H9 (cell line): Measurements from ENCODE around the gene SRGAP3. TPM values are rescaled to one million over a fixed set of nuclear protein-coding genes. Genes with fewer than 3 reads are reported as not detected.

Source experiments
- DNase-seq: peaks from one replicate; pipeline ENCODE4 v3.0.0-alpha.2; 2017
- H2AFZ ChIP-seq: one replicate; pipeline ENCODE4 v1.6.1; 2013; ENCODE audit warnings: mild to moderate bottlenecking, low read length, control low read depth, moderate library complexity
- H2AK5ac ChIP-seq: 2 replicates; pipeline ENCODE4 v1.6.1; 2013; ENCODE audit warnings: low read length, control low read depth, mixed read lengths; ENCODE audit not compliant: insufficient read length
- H2BK120ac ChIP-seq: one replicate; pipeline ENCODE4 v1.6.1; 2013; ENCODE audit warnings: low read depth, mild to moderate bottlenecking, low read length, control low read depth, inconsistent platforms; ENCODE audit not compliant: poor library complexity, severe bottlenecking
- H2BK12ac ChIP-seq: 2 replicates; pipeline ENCODE4 v1.6.1; 2013; ENCODE audit warnings: low read length, control low read depth, mixed read lengths, low read depth; ENCODE audit not compliant: insufficient read length
- H2BK15ac ChIP-seq: 2 replicates; pipeline ENCODE4 v1.6.1; 2013; ENCODE audit warnings: low read depth, low read length, control low read depth
- H2BK20ac ChIP-seq: one replicate; pipeline ENCODE4 v1.6.1; 2013; ENCODE audit warnings: low read depth, mild to moderate bottlenecking, low read length, control low read depth, inconsistent platforms; ENCODE audit not compliant: poor library complexity, severe bottlenecking
- H2BK5ac ChIP-seq: 2 replicates; pipeline ENCODE4 v1.6.1; 2013; ENCODE audit warnings: low read length, control low read depth, mixed read lengths; ENCODE audit not compliant: insufficient read length
- H3K14ac ChIP-seq: 2 replicates; pipeline ENCODE4 v1.6.1; 2013; ENCODE audit warnings: low read length, control low read depth; ENCODE audit not compliant: insufficient read depth
- H3K18ac ChIP-seq: 2 replicates; pipeline ENCODE4 v1.6.1; 2013; ENCODE audit warnings: low read depth, mild to moderate bottlenecking, mixed read lengths, low read length, control low read depth; ENCODE audit not compliant: insufficient read length
- H3K23ac ChIP-seq: 2 replicates; pipeline ENCODE4 v1.6.1; 2013; ENCODE audit warnings: low read length, control low read depth, mixed read lengths, low read depth; ENCODE audit not compliant: insufficient read length
- H3K23me2 ChIP-seq: 2 replicates; pipeline ENCODE4 v1.6.1; 2013; ENCODE audit warnings: low read depth, mild to moderate bottlenecking, mixed read lengths, low read length, control low read depth; ENCODE audit not compliant: insufficient read length, poor library complexity, severe bottlenecking
- H3K27ac ChIP-seq: 2 replicates; pipeline ENCODE4 v1.5.1; 2013; ENCODE audit warnings: low read length, control low read depth, mixed read lengths, low read depth; ENCODE audit not compliant: insufficient read length
- H3K27me3 ChIP-seq: 2 replicates; pipeline ENCODE4 v1.6.1; 2013; ENCODE audit warnings: low read length, control low read depth, inconsistent platforms; ENCODE audit not compliant: insufficient read depth
- H3K4ac ChIP-seq: 2 replicates; pipeline ENCODE4 v1.6.1; 2013; ENCODE audit warnings: low read depth, mild to moderate bottlenecking, control low read depth, inconsistent platforms, low read length, moderate library complexity
- H3K4me1 ChIP-seq: 2 replicates; pipeline ENCODE4 v1.6.1; 2013; ENCODE audit warnings: low read length, control low read depth, inconsistent platforms; ENCODE audit not compliant: insufficient read depth
- H3K4me2 ChIP-seq: 2 replicates; pipeline ENCODE4 v1.6.1; 2013; ENCODE audit warnings: low read length, control low read depth, mixed read lengths; ENCODE audit not compliant: insufficient read length, insufficient read depth
- H3K56ac ChIP-seq: 2 replicates; pipeline ENCODE4 v1.6.1; 2013; ENCODE audit warnings: low read depth, mild to moderate bottlenecking, mixed read lengths, low read length, control low read depth; ENCODE audit not compliant: insufficient read length
- H3K79me1 ChIP-seq: 2 replicates; pipeline ENCODE4 v1.6.1; 2013; ENCODE audit warnings: low read depth, mild to moderate bottlenecking, moderate library complexity, low read length, control low read depth, inconsistent platforms; ENCODE audit not compliant: insufficient read depth, poor library complexity, severe bottlenecking
- H3K79me2 ChIP-seq: 2 replicates; pipeline ENCODE4 v1.6.1; 2013; ENCODE audit warnings: low read length, control low read depth, inconsistent platforms; ENCODE audit not compliant: insufficient read depth
- H3K9ac ChIP-seq: 2 replicates; pipeline ENCODE4 v1.6.1; 2013; ENCODE audit warnings: low read length, control low read depth, mixed read lengths; ENCODE audit not compliant: insufficient read length; ENCODE audit errors: extremely low read depth
- H3K9me3 ChIP-seq: one replicate; pipeline ENCODE4 v1.6.1; 2013; ENCODE audit warnings: low read depth, low read length, inconsistent platforms; ENCODE audit not compliant: control insufficient read depth
- H3T11ph ChIP-seq: one replicate; pipeline ENCODE4 v1.6.1; 2013; ENCODE audit warnings: mild to moderate bottlenecking, low read length, control low read depth, inconsistent platforms
- H4K20me1 ChIP-seq: one replicate; pipeline ENCODE4 v1.6.1; 2013; ENCODE audit not compliant: control insufficient read depth, insufficient read length, insufficient read depth
- H4K5ac ChIP-seq: 2 replicates; pipeline ENCODE4 v1.6.1; 2013; ENCODE audit warnings: low read depth, mild to moderate bottlenecking, mixed read lengths, low read length, control low read depth; ENCODE audit not compliant: insufficient read length
- H4K8ac ChIP-seq: replicated peaks from 2 replicates; pipeline ENCODE4 v1.6.1; 2013; ENCODE audit warnings: low read length, control low read depth, mixed read lengths, low read depth; ENCODE audit not compliant: insufficient read length
- H4K91ac ChIP-seq: 2 replicates; pipeline ENCODE4 v1.6.1; 2013; ENCODE audit warnings: low read depth, mild to moderate bottlenecking, moderate library complexity, mixed read lengths, low read length, control low read depth; ENCODE audit not compliant: insufficient read length
- H3K27ac Mint-ChIP-seq, 3 experiments: 2 replicates in 2 of 3; 3 replicates in 1 of 3; pipeline ENCODE4 v1.8.0; 2020 to 2021; ENCODE audit warnings: mixed read lengths in 3 of 3, mild to moderate bottlenecking in 1 of 3, moderate library complexity in 1 of 3
- H3K27me3 Mint-ChIP-seq: 2 replicates; pipeline ENCODE4 v1.8.0; 2021; ENCODE audit warnings: low read depth, mild to moderate bottlenecking, moderate library complexity, mixed read lengths
- H3K36me3 Mint-ChIP-seq, 3 experiments: 2 replicates in 2 of 3; 3 replicates in 1 of 3; pipeline ENCODE4 v1.8.0; 2020 to 2021; ENCODE audit warnings: low read depth in 3 of 3, mixed read lengths in 3 of 3; ENCODE audit not compliant: insufficient read depth in 1 of 3
- H3K4me1 Mint-ChIP-seq, 2 experiments: 2 replicates each; pipeline ENCODE4 v1.8.0; 2020; ENCODE audit warnings: mixed read lengths in 2 of 2
- H3K4me3 Mint-ChIP-seq, 2 experiments: 2 replicates in 1 of 2; 3 replicates in 1 of 2; pipeline ENCODE4 v1.8.0; 2020 to 2021; ENCODE audit warnings: mild to moderate bottlenecking in 2 of 2, mixed read lengths in 2 of 2, moderate library complexity in 1 of 2
- H3K9me3 Mint-ChIP-seq, 2 experiments: 2 replicates in 1 of 2; 3 replicates in 1 of 2; pipeline ENCODE4 v1.8.0; 2020; ENCODE audit warnings: mild to moderate bottlenecking in 2 of 2, mixed read lengths in 2 of 2, moderate library complexity in 1 of 2
- CTCF ChIP-seq: fragments of 200-600 bp; sonication (generic); conservative IDR thresholded peaks from 3 replicates; pipeline ENCODE4 v1.8.0; 2021; ENCODE audit warnings: antibody characterized with exemption, mild to moderate bottlenecking
- WGBS: extraction: QIAGEN DNeasy Blood & Tissue Kit; methylation state at CpG from one replicate; pipeline ENCODE4 v1.1.7; 2013; ENCODE audit warnings: missing lambda C conversion rate, low lambda C conversion rate, mixed read lengths; ENCODE audit not compliant: insufficient read length; ENCODE audit errors: extremely low coverage; 5-methylcytosine and 5-hydroxymethylcytosine counted together
- total RNA-seq: library from RNA; stranded (reverse); gene quantifications from 2 replicates; pipeline ENCODE4 v1.2.1, GENCODE V29; 2021

The SRGAP3 gene
- total RNA-seq, 1 experiment from 2014 or later: 3.4 TPM

GRCh38 chr3:9040996-9041395 lies 208.4 kb downstream of the SRGAP3 start:
- H2AFZ ChIP-seq: no peak overlapping the region
- no peaks in the 10 kb centered on the region for H3K27me3 ChIP-seq
- H3K9me3 ChIP-seq: no peaks in the 10 kb centered on the region
- no peak overlapping the region for H3K9ac ChIP-seq
- H2BK15ac ChIP-seq: no peak overlapping the region
- no peak overlapping the region for H3K27ac Mint-ChIP-seq
- no peaks in the 10 kb centered on the region for H3K36me3 Mint-ChIP-seq
- no peak overlapping the region for H3K4me3 Mint-ChIP-seq
- H2BK12ac ChIP-seq: no peak overlapping the region
- TF ChIP-seq CTCF: no peak
- no peak overlapping the region for H2BK20ac ChIP-seq
- H3K79me2 ChIP-seq: no peaks in the 10 kb centered on the region
- H3K4me1 Mint-ChIP-seq: peaks cover 4% of the 10 kb centered on the region in 2 experiments; a peak in 3 of 4 replicates
- no CpG with 5 or more reads among the region's 2 CpGs for WGBS
- no peak overlapping the region for H2BK120ac ChIP-seq
- no peak overlapping the region for H3T11ph ChIP-seq
- no peaks in the 10 kb centered on the region for H4K20me1 ChIP-seq
- no peaks in the 10 kb centered on the region for H3K23me2 ChIP-seq
- no peaks in the 10 kb centered on the region for H3K4me1 ChIP-seq
- H3K56ac ChIP-seq: no peak overlapping the region
- no peak overlapping the region for H3K23ac ChIP-seq
- H3K4ac ChIP-seq: no peak overlapping the region
- no peak overlapping the region for H3K27ac ChIP-seq
- H3K4me2 ChIP-seq: no peak overlapping the region
- H2AK5ac ChIP-seq: no peak overlapping the region
- H4K8ac ChIP-seq: no peak overlapping the region
- H3K9me3 Mint-ChIP-seq: no peaks in the 10 kb centered on the region
- no peak overlapping the region for H3K14ac ChIP-seq
- no peak overlapping the region for H4K91ac ChIP-seq
- no peaks in the 10 kb centered on the region for H3K79me1 ChIP-seq
- H3K18ac ChIP-seq: no peak overlapping the region
- H3K27me3 Mint-ChIP-seq: no peaks in the 10 kb centered on the region
- H2BK5ac ChIP-seq: no peak overlapping the region
- H4K5ac ChIP-seq: no peak overlapping the region
- no peak for DNase-seq
